Endothelial cell of umbilical vein (primary cell): ENCODE data around the gene HDAC3. TPM values are rescaled to one million over a fixed set of nuclear protein-coding genes. Genes with fewer than 3 reads are reported as not detected.

ENCODE experiments used
- BruUV-seq: library from RNA; stranded (reverse); fragments of 400-500 nt; replicated peaks from 2 replicates; lab custom pipeline; 2021; lab: Mats Ljungman, UMichigan
- CTCF ChIA-PET: fragments of 300-600, 350-600 bp; sonication (Branson Sonifier 250); formaldehyde crosslinking; loops from one replicate; lab custom pipeline; 2021; ENCODE audit warnings: antibody characterized with exemption, inconsistent platforms; lab: Charles Lee
- POLR2A ChIA-PET: fragments of 300-600, 350-600 bp; sonication (Branson Sonifier 250); formaldehyde crosslinking; loops from one replicate; lab custom pipeline; 2021; ENCODE audit warnings: antibody characterized with exemption, inconsistent platforms; lab: Charles Lee
- DNase-seq: peaks from one replicate; pipeline ENCODE4 v3.0.0-alpha.2; 2011; ENCODE audit warnings: low read depth, low spot score
- FAIRE-seq: peaks from 2 replicates; lab custom pipeline; 2011; peaks lifted over from hg19 to GRCh38; lab: Jason Lieb, UNC
- H2AFZ ChIP-seq: 2 replicates; pipeline ENCODE4 v1.6.0; 2012; ENCODE audit warnings: low read depth, low read length, control low read depth, inconsistent platforms
- H3K27ac ChIP-seq: 2 replicates; pipeline ENCODE4 v1.5.1; 2011; ENCODE audit warnings: low read depth, mild to moderate bottlenecking, control low read depth, low read length, moderate library complexity; ENCODE audit not compliant: insufficient read depth
- H3K27me3 ChIP-seq, 2 experiments: 2 replicates each; pipeline versions ENCODE4 v1.6.0 to v1.6.1; 2011; ENCODE audit warnings: low read length in 2 of 2, mixed read lengths in 1 of 2; ENCODE audit not compliant: control insufficient read depth in 2 of 2, insufficient read depth in 2 of 2
- H3K36me3 ChIP-seq, 2 experiments: 2 replicates in 1 of 2; 3 replicates in 1 of 2; pipeline ENCODE4 v1.5.1; 2011; ENCODE audit warnings: low read length in 2 of 2, mild to moderate bottlenecking in 1 of 2, moderate library complexity in 1 of 2; ENCODE audit not compliant: control insufficient read depth in 2 of 2, insufficient read depth in 2 of 2; ENCODE audit errors: extremely low read depth in 1 of 2
- H3K4me1 ChIP-seq: 3 replicates; pipeline ENCODE4 v1.5.1; 2011; ENCODE audit warnings: mild to moderate bottlenecking, low read length; ENCODE audit not compliant: control insufficient read depth, insufficient read depth; ENCODE audit errors: extremely low read depth
- H3K4me2 ChIP-seq: 2 replicates; pipeline ENCODE4 v1.6.1; 2011; ENCODE audit warnings: low read length, control low read depth, mixed read lengths; ENCODE audit not compliant: insufficient read depth
- H3K4me3 ChIP-seq, 3 experiments: fragments of 200-600 bp in 1 of 3; sonication (generic), shearing (Covaris generic) in 1 of 3; replicated peaks in 1 of 3; 2 replicates each; pipeline ENCODE4 v1.5.1; 2011 to 2016; ENCODE audit warnings: control low read depth in 3 of 3, low read length in 3 of 3, mild to moderate bottlenecking in 2 of 3, inconsistent platforms in 1 of 3, low read depth in 1 of 3, moderate library complexity in 1 of 3; ENCODE audit not compliant: insufficient read depth in 1 of 3
- H3K79me2 ChIP-seq: 2 replicates; pipeline ENCODE4 v1.6.0; 2012; ENCODE audit warnings: low read length, inconsistent platforms; ENCODE audit not compliant: control insufficient read depth, insufficient read depth
- H3K9ac ChIP-seq: replicated peaks from 2 replicates; pipeline ENCODE3; 2011; ENCODE audit warnings: low read length, control low read depth; ENCODE audit not compliant: insufficient read depth; ENCODE audit errors: extremely low read depth
- H3K9me1 ChIP-seq: replicated peaks from 3 replicates; pipeline ENCODE4 v1.6.0; 2011; ENCODE audit warnings: mild to moderate bottlenecking, low read length; ENCODE audit not compliant: control insufficient read depth, insufficient read depth; ENCODE audit errors: extremely low read depth
- H3K9me3 ChIP-seq: replicated peaks from 2 replicates; pipeline ENCODE4 v1.5.1; 2012; ENCODE audit warnings: low read length, inconsistent platforms; ENCODE audit not compliant: control insufficient read depth, insufficient read depth
- H4K20me1 ChIP-seq: replicated peaks from 2 replicates; pipeline ENCODE3; 2011; ENCODE audit warnings: mild to moderate bottlenecking, low read length; ENCODE audit not compliant: control insufficient read depth, insufficient read depth; ENCODE audit errors: extremely low read depth
- EZH2 ChIP-seq: IDR thresholded peaks from 2 replicates; pipeline ENCODE4 v1.6.1; 2012; ENCODE audit warnings: borderline replicate concordance, low read depth, mild to moderate bottlenecking, moderate library complexity, low read length, inconsistent platforms; ENCODE audit not compliant: severe bottlenecking
- FOS ChIP-seq: IDR thresholded peaks from 2 replicates; pipeline ENCODE4 v1.6.1; 2011; ENCODE audit warnings: mild to moderate bottlenecking, low read length, moderate library complexity, borderline replicate concordance; ENCODE audit not compliant: insufficient read depth
- GATA2 ChIP-seq: IDR thresholded peaks from 2 replicates; pipeline ENCODE4 v1.7.0; 2011; ENCODE audit warnings: low read depth, mild to moderate bottlenecking, moderate library complexity, mixed read lengths, low read length; ENCODE audit not compliant: insufficient read length, insufficient read depth
- JUN ChIP-seq: IDR thresholded peaks from 2 replicates; pipeline ENCODE4 v1.6.1; 2011; ENCODE audit warnings: borderline replicate concordance, low read depth; ENCODE audit not compliant: insufficient read length, insufficient read depth
- MYC ChIP-seq: IDR thresholded peaks from one replicate; pipeline ENCODE4 v1.6.1; 2011; ENCODE audit warnings: mild to moderate bottlenecking, low read depth, low read length
- POLR2A ChIP-seq: IDR thresholded peaks from 2 replicates; pipeline ENCODE4 v1.6.1; 2012; ENCODE audit warnings: low read depth, mild to moderate bottlenecking, control low read depth, low read length
- POLR2AphosphoS5 ChIP-seq: IDR thresholded peaks from 2 replicates; pipeline ENCODE4 v1.6.1; 2012; ENCODE audit warnings: low read depth, mild to moderate bottlenecking, control low read depth, low read length, moderate library complexity; ENCODE audit not compliant: insufficient read depth
- dilution Hi-C: fragments of 300-500 bp; cut with MboI; formaldehyde crosslinking; loops from one replicate; pipeline ENCODE4 v1.15.0; 2019; ENCODE audit warnings: low sequenced_read_pairs; ENCODE audit not compliant: extremely low pct_ligation_motif_present
- intact Hi-C: fragments of 100-400 bp; cut with micrococcal nuclease; formaldehyde crosslinking; loops from one replicate; pipeline ENCODE4 v1.10.0; 2022
- polyA plus RNA-seq, 4 experiments: library from polyadenylated mRNA; depleted of rRNA in 3 of 4; stranded (reverse) in 3 of 4; unstranded in 1 of 4; fragments of >200 nt; gene quantifications; 2 replicates each; pipeline versions ENCODE4 v1.2.1 to v1.2.3, GENCODE V29; 2011 to 2012; ENCODE audit warnings: missing spikeins in 1 of 4
- total RNA-seq: library from RNA; stranded (reverse); gene quantifications from 2 replicates; pipeline ENCODE4 v1.2.3, GENCODE V29; 2021
- TF ChIP-seq, protein P1 (sequence below), 2 donors: IDR thresholded peaks; 1 replicate in 1 of 2; 2 replicates in 1 of 2; pipeline ENCODE4 v1.5.1; 2011; ENCODE audit warnings: low read length in 2 of 2, mild to moderate bottlenecking in 2 of 2, moderate library complexity in 2 of 2, control low read depth in 1 of 2, inconsistent platforms in 1 of 2, low read depth in 1 of 2; ENCODE audit not compliant: insufficient read depth in 1 of 2; ENCODE audit errors: extremely low read depth in 1 of 2
- TF ChIP-seq, protein P2 (sequence below): IDR thresholded peaks from 2 replicates; pipeline ENCODE4 v1.6.1; 2011; ENCODE audit not compliant: insufficient read depth, insufficient read length

HDAC3 gene
- total and polyA plus RNA-seq, 2 donors (not counting 3 experiments of a cell fraction or from before 2014, with no cell fraction given): 58.5 to 75.5 TPM

GRCh38 chr5:141586246-141586645 is 50.4 kb downstream of the HDAC3 start:
- dilution Hi-C loops (no loop called here), intact Hi-C loops (no loop called here)
- H3K4me3 ChIP-seq: no peak overlapping the region
- peaks cover 15% of the 10 kb centered on the region for H3K79me2 ChIP-seq
- DNase-seq (no peak), FAIRE-seq (peak; percentile 24)
- H3K9me1 ChIP-seq: no peaks in the 10 kb centered on the region
- H3K4me1 ChIP-seq: no peaks in the 10 kb centered on the region
- H3K9me3 ChIP-seq: no peaks in the 10 kb centered on the region
- H3K27ac ChIP-seq: no peak overlapping the region
- BruUV-seq: no TSS peak
- ChIA-PET POLR2A (no interaction called here), CTCF (interaction anchor here (1.6 kb wide), 1 partner anchor 19 kb away, joined by 5 read pairs; no protein-coding TSS in a partner anchor)
- no peak overlapping the region for H3K4me2 ChIP-seq
- H3K27me3 ChIP-seq: no peaks in the 10 kb centered on the region
- H2AFZ ChIP-seq: no peak overlapping the region
- H3K36me3 ChIP-seq: peaks cover 7 to 21% of the 10 kb centered on the region in 2 experiments
- no peak overlapping the region for H3K9ac ChIP-seq
- no peak for TF ChIP-seq FOS
- TF ChIP-seq, protein P1, sequence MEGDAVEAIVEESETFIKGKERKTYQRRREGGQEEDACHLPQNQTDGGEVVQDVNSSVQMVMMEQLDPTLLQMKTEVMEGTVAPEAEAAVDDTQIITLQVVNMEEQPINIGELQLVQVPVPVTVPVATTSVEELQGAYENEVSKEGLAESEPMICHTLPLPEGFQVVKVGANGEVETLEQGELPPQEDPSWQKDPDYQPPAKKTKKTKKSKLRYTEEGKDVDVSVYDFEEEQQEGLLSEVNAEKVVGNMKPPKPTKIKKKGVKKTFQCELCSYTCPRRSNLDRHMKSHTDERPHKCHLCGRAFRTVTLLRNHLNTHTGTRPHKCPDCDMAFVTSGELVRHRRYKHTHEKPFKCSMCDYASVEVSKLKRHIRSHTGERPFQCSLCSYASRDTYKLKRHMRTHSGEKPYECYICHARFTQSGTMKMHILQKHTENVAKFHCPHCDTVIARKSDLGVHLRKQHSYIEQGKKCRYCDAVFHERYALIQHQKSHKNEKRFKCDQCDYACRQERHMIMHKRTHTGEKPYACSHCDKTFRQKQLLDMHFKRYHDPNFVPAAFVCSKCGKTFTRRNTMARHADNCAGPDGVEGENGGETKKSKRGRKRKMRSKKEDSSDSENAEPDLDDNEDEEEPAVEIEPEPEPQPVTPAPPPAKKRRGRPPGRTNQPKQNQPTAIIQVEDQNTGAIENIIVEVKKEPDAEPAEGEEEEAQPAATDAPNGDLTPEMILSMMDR (IDR thresholded peaks at IDR 0.05; ENCODE audit: extremely low read depth in 1 of 2, insufficient read depth in 1 of 2, low read depth in 1 of 2, low read length in 2 of 2): no peak
- TF ChIP-seq POLR2AphosphoS5: no peak
- no peak for TF ChIP-seq POLR2A
- TF ChIP-seq MYC: no peak
- TF ChIP-seq EZH2: no peak
- TF ChIP-seq, protein P2, sequence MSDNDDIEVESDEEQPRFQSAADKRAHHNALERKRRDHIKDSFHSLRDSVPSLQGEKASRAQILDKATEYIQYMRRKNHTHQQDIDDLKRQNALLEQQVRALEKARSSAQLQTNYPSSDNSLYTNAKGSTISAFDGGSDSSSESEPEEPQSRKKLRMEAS: no peak
- no peak for TF ChIP-seq JUN
- no peak for TF ChIP-seq GATA2
- no peaks in the 10 kb centered on the region for H4K20me1 ChIP-seq
